Myometrial cell (primary cell): ENCODE data around the gene CCDC201. TPM values are rescaled to one million over a fixed set of nuclear protein-coding genes. Genes with fewer than 3 reads are reported as not detected.

Source experiments
- total RNA-seq: library from RNA; depleted of rRNA; stranded (reverse); fragments of >200 nt; gene quantifications from 2 replicates; pipeline ENCODE4 v1.2.3, GENCODE V29; 2015

The CCDC201 gene
- not detected in 2 replicates for total RNA-seq

GRCh38 chr7:45873035-45873354 lies at the start of gene CCDC201:
Gene CCDC201, minus strand, starts transcription at chr7:45873082. Its CDS starts 75 bp downstream, at chr7:45873007.

DNA sequence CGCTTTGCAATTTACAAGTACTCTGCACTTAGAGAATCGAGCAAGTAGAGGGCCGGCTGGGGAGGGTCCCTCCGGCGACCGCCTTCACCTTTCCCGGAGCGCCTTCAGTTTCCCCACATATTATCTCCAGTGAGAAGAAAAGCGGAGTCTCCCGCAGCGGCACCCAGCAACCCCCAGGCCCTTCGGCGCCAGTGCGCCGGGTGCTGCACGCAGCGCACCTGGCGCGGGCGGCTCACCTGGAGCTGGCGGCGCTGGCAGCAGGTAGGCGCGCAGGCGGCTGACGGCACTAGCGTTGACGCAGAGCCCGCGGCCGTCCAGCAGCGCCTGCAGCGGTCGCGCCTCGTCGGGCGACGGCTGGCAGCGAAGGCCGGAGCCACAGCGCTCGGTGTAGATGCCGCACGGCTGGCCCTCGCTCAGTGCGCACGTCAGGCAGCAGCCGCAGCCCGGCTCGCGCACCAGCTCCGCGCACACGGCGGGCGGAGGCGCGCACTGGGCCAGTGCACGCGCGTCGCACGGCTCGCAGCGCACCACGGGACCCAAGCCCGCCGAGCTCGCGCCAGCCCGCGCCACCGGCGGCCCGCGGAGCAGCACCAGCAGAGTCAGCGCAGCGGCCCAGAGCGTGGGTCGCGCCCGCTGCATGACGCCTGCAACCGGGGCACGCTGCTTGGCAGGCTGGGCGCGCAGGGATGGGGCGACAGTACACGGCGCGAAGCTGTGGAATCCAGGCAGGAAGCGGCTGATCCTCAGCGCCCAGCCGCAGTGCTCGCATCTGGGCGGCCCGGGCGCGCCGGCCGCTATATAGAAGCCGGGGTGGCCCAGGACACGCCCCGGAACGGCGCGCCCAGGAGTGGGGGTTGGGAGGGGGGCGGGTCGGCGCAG lies 47.9 kb upstream of the CCDC201 start, which contains the start of gene IGFBP3:
IGFBP3 (minus strand) TSS at position 771 of the 879 bp plus-strand sequence; CDS start at position 639, 132 bp downstream.

DNA sequence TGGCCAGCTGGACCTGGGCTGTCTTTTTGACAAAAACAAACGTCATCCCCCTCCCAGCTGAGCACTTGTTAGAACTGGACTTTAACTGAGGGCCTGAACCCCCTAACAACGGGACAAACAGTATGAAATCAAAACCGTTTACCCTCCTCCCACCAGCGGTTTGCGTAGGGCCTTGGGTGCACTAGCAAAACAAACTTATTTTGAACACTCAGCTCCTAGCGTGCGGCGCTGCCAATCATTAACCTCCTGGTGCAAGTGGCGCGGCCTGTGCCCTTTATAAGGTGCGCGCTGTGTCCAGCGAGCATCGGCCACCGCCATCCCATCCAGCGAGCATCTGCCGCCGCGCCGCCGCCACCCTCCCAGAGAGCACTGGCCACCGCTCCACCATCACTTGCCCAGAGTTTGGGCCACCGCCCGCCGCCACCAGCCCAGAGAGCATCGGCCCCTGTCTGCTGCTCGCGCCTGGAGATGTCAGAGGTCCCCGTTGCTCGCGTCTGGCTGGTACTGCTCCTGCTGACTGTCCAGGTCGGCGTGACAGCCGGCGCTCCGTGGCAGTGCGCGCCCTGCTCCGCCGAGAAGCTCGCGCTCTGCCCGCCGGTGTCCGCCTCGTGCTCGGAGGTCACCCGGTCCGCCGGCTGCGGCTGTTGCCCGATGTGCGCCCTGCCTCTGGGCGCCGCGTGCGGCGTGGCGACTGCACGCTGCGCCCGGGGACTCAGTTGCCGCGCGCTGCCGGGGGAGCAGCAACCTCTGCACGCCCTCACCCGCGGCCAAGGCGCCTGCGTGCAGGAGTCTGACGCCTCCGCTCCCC lies 15.5 kb upstream of the CCDC201 start, which contains the start of gene IGFBP1:
IGFBP1 (plus strand) TSS at position 304 of the 808 bp plus-strand sequence; CDS start at position 469, 165 bp downstream.

Other genes with a start within 250 kb of the CCDC201 start
- not detected in 2 replicates for gene IGFBP1, start 15.4 kb upstream of the CCDC201 start, total RNA-seq
- 13.8 and 15.6 TPM in 2 replicates for gene IGFBP3, start 48.2 kb upstream of the CCDC201 start, total RNA-seq